ENCODE measurements around the gene IRF2. TPM values are rescaled to one million over a fixed set of nuclear protein-coding genes. Genes with fewer than 3 reads are reported as not detected.

The IRF2 gene
- total RNA-seq, 2 experiments from 2014 or later: 11.4 to 14.9 TPM

DNA sequence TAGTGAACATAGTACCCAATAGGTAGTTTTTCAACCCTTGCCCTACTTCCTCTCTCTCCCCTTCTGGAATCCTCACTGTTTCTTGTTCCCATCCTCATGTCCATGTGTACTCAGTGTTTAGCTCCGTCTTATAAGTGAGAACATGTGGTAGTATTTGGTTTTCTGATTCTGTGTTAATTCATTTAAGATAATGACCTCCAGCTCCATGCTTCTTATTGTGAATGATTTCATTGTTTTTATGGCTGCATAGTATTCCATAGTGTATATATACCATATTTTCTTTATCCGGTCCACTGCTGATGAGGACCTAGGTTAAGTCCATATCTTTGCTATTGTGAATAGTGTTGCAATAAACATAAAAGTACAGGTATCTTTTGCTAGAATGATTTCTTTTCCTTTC, 31.0 kb downstream of the IRF2 start:
- Mint-ChIP-seq H3K36me3 (ENCODE audit: low read depth) (peaks cover 45% of the 10 kb centered on the region), H3K4me3 (no peak overlapping the region), H3K9me3 (no peaks in the 10 kb centered on the region), H3K27ac (peak overlapping the region; percentile 16), H3K4me1 (ENCODE audit: low read depth) (peaks cover 95% of the 10 kb centered on the region), H3K27me3 (no peaks in the 10 kb centered on the region)
- ChIA-PET POLR2A (no interaction called here), CTCF (interaction anchor here (1.0 to 1.4 kb wide), 2 partner anchors 10 to 16 kb away, joined by 3 to 4 read pairs; no protein-coding TSS in a partner anchor)
- peaks cover 77% of the 10 kb centered on the region for H3K4me1 ChIP-seq (ENCODE audit: insufficient read depth, low read length)
- no peaks in the 10 kb centered on the region for H3K27me3 ChIP-seq (ENCODE audit: control insufficient read depth in 1 of 2, insufficient read depth in 2 of 2, low read length in 2 of 2)
- TF ChIP-seq, protein P1, sequence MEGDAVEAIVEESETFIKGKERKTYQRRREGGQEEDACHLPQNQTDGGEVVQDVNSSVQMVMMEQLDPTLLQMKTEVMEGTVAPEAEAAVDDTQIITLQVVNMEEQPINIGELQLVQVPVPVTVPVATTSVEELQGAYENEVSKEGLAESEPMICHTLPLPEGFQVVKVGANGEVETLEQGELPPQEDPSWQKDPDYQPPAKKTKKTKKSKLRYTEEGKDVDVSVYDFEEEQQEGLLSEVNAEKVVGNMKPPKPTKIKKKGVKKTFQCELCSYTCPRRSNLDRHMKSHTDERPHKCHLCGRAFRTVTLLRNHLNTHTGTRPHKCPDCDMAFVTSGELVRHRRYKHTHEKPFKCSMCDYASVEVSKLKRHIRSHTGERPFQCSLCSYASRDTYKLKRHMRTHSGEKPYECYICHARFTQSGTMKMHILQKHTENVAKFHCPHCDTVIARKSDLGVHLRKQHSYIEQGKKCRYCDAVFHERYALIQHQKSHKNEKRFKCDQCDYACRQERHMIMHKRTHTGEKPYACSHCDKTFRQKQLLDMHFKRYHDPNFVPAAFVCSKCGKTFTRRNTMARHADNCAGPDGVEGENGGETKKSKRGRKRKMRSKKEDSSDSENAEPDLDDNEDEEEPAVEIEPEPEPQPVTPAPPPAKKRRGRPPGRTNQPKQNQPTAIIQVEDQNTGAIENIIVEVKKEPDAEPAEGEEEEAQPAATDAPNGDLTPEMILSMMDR (IDR thresholded peaks at IDR 0.05): no peak
- H3K9me3 ChIP-seq (ENCODE audit: control insufficient read depth in 1 of 2, insufficient read depth in 1 of 2, low read length in 2 of 2): no peaks in the 10 kb centered on the region
- intact Hi-C loops (cut with DNase I, micrococcal nuclease): no loop called here
- peaks cover 19% of the 10 kb centered on the region for H3K36me3 ChIP-seq (ENCODE audit: insufficient read depth, low read length)
- DNase-seq (no peak), ATAC-seq (ENCODE audit: poor library complexity) (no peak)
- H3K4me3 ChIP-seq (ENCODE audit: low read length): no peak overlapping the region
- no peak overlapping the region for H3K27ac ChIP-seq (ENCODE audit: low read depth in 1 of 2, low read length in 2 of 2)

DNA sequence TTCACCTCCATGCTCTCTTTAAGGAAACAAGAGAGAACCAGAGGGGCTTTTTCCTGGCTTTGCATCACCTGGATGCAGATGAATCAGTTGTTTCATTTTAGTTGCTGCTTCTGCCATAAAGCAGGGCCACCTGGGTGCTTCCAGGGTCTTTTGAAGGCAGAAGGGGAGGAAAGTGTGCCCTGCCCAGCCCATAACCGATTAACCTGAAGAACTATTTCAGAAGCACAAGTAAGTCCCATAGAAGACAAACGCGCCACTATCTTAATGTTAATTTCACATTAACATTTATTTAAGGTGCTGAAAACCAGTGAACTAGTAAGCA, 32.1 kb downstream of the IRF2 start:
- Histone ChIP-seq H3K27ac (ENCODE audit: low read depth in 1 of 2, low read length in 2 of 2) (no peak overlapping the region), H3K4me3 (ENCODE audit: low read length) (no peak overlapping the region), H3K36me3 (ENCODE audit: insufficient read depth, low read length) (peaks cover 11% of the 10 kb centered on the region), H3K9me3 (ENCODE audit: control insufficient read depth in 1 of 2, insufficient read depth in 1 of 2, low read length in 2 of 2) (no peaks in the 10 kb centered on the region), H3K4me1 (ENCODE audit: insufficient read depth, low read length) (peaks cover 74% of the 10 kb centered on the region), H3K27me3 (ENCODE audit: control insufficient read depth in 1 of 2, insufficient read depth in 2 of 2, low read length in 2 of 2) (no peaks in the 10 kb centered on the region)
- Mint-ChIP-seq H3K9me3 (no peaks in the 10 kb centered on the region), H3K27ac (peak overlapping the region; percentile 16), H3K27me3 (no peaks in the 10 kb centered on the region), H3K4me1 (ENCODE audit: low read depth) (peaks cover 95% of the 10 kb centered on the region), H3K36me3 (ENCODE audit: low read depth) (peaks cover 41% of the 10 kb centered on the region), H3K4me3 (no peak overlapping the region)
- ChIA-PET CTCF (no interaction called here), POLR2A (no interaction called here)
- TF ChIP-seq, protein P1 (IDR thresholded peaks at IDR 0.05): no peak
- no peak for DNase-seq
- ATAC-seq (ENCODE audit: poor library complexity): no peak
- intact Hi-C loops (cut with DNase I, micrococcal nuclease): no loop called here

DNA sequence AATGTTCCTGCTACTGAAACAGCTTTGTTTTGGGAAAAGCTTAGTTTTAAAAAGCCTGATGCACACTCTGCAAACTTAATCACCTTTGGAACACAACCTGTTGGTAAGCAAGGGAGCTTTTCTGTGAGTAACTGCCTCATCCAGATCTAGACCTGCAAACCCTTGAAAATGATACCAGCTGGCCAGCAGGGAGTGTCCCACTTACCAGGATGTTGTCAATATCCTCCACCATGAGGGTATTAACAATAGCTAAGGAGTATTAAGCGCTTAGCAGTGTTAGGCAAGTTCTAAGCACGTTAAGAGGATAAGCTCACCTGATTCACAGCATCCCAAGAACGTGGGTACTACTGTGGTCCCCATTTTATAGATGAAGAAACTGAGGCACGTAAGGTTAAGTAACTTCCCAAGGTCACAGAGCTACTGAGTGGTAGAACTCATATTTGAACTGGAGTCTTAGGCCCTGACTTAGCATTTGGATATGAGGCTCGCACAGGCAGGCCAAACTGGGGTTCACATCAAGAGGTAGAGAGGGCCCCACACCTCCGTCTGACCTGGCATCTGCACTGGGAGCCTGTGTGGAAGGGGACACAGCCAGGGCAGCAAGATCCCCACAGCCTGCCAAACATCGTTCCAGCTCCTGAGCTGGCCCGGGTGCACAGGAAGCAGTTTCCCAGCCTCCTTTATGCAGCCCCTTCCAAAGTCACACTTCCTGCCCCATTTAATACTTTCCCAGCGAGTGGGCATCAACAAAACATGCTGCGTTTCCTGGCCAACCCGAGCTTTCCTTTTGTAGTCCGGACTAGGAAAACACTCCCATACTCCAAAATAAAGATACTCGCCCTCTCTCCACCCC, 32.7 kb downstream of the IRF2 start:
- Histone ChIP-seq H3K27me3 (ENCODE audit: control insufficient read depth in 1 of 2, insufficient read depth in 2 of 2, low read length in 2 of 2) (no peaks in the 10 kb centered on the region), H3K36me3 (ENCODE audit: insufficient read depth, low read length) (peaks cover 9% of the 10 kb centered on the region), H3K4me3 (ENCODE audit: low read length) (no peak overlapping the region), H3K4me1 (ENCODE audit: insufficient read depth, low read length) (peaks cover 75% of the 10 kb centered on the region), H3K27ac (ENCODE audit: low read depth in 1 of 2, low read length in 2 of 2) (peak overlapping the region in 1 of 2 donors; percentile 11), H3K9me3 (ENCODE audit: control insufficient read depth in 1 of 2, insufficient read depth in 1 of 2, low read length in 2 of 2) (no peaks in the 10 kb centered on the region)
- TF ChIP-seq, protein P1 (IDR thresholded peaks at IDR 0.05): no peak
- Mint-ChIP-seq H3K9me3 (no peaks in the 10 kb centered on the region), H3K4me3 (no peak overlapping the region), H3K27me3 (no peaks in the 10 kb centered on the region), H3K27ac (peak overlapping the region; percentile 16), H3K36me3 (ENCODE audit: low read depth) (peaks cover 36% of the 10 kb centered on the region), H3K4me1 (ENCODE audit: low read depth) (peaks cover 93% of the 10 kb centered on the region)
- ATAC-seq (ENCODE audit: poor library complexity) (no peak), DNase-seq (no peak)
- ChIA-PET POLR2A (interaction anchor here (0.6 to 1.3 kb wide), 3 partner anchors 12 to 185 kb away, joined by 3 to 5 read pairs (median 4); no protein-coding TSS in a partner anchor), CTCF (no interaction called here)
- intact Hi-C loops (cut with DNase I, micrococcal nuclease): loop anchor here in 1 of 2 experiments (2.0 kb wide), 1 partner anchor 17 kb away; no protein-coding TSS in a partner anchor
